ENCODE results near the gene FOXL1.
"Not testable (repeated sequence)": the region's sequence is repeated elsewhere in the genome, so short reads cannot be mapped to it uniquely, and the experiment has no call there.

Gene FOXL1

DNA sequence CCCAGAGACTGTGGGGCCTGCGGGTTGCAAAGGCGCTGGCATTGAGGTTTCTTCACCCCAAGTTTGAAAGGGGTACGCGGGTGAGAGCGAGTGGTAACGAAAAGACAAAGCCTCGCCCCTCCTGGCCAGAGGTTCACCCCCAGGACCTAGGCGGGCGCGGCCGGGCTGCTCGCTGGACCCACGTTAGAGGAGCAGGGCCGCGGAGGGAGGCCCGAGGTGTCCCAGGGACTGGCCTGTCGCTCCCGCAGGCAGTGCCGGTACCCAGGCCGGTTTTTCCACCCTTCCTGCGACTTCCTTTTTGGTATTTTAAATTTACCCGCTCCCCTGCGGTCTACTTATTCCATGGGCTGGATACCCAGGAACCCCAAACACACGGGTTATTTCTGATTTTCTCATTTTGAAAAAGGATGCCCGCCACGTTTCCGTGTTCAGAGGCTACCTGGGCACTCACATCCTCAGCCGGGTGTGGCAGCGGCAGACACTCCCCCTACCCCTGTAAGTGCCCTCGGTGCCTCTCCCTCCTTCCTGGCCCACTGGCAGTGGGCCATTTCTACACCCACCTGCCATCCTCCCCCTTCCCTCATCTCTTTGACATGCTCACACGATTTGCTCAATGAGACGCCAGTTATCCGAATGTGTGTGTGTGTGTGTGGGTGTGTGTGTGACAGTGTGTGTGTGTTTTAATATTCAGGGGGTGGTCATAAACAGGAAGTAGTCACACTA is 1.6 kb upstream of the FOXL1 start:
- DNase-seq: no peak
- in situ Hi-C loops (cut with MboI; ENCODE audit: low pct_unique_long_range_greater_than_20kb, low sequenced_read_pairs): no loop called here

DNA sequence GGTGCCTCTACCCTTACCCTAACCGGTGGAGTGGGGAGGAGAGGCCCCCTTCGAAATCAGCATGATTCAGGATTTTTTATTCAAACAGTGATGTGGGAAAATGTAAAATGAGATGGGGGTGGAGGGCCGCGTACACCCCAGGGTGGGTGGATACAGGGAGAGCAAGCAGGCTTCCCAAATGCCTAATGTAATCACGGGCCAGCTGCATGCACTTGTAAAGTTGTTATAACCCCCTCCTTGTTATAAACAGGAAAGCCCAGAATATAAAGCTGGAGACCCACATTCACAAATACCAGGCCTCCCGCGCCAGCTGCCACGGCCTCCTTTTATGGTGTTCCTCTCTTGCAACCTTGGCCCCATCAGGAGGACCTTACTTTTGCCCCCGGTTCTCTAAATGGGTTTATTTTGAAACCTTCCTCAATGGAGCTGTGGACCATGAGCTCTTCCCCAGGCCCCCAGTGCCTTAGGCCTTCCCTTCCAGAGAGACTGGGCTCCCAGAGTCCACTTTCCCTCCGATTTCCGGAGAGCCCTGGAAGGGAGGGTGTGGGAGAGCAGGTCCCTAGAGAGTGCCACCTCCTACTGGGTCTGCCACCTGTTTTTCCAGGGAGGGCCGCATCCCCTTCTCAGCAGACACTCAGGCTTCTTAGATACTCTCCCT is 906 bp upstream of the FOXL1 start:
- DNase-seq: no peak
- in situ Hi-C loops (cut with MboI; ENCODE audit: low pct_unique_long_range_greater_than_20kb, low sequenced_read_pairs): no loop called here

DNA sequence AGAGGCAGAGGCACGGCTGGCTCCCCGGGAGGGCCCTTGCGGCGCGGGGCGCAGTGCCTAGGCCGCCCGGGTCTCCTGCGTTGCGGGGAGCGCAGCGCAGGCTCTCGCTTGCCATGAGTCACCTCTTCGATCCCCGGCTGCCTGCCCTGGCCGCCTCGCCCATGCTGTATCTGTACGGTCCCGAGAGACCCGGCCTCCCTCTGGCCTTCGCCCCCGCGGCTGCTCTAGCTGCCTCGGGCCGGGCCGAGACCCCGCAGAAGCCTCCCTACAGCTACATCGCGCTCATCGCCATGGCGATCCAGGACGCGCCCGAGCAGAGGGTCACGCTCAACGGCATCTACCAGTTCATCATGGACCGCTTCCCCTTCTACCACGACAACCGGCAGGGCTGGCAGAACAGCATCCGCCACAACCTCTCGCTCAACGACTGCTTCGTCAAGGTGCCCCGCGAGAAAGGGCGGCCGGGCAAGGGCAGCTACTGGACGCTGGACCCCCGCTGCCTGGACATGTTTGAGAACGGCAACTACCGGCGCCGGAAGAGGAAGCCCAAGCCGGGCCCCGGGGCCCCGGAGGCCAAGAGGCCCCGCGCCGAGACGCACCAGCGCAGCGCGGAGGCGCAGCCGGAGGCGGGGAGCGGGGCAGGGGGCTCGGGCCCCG is 390 bp downstream of the FOXL1 start:
- no peak for DNase-seq
- in situ Hi-C loops (cut with MboI; ENCODE audit: low pct_unique_long_range_greater_than_20kb, low sequenced_read_pairs): no loop called here

DNA sequence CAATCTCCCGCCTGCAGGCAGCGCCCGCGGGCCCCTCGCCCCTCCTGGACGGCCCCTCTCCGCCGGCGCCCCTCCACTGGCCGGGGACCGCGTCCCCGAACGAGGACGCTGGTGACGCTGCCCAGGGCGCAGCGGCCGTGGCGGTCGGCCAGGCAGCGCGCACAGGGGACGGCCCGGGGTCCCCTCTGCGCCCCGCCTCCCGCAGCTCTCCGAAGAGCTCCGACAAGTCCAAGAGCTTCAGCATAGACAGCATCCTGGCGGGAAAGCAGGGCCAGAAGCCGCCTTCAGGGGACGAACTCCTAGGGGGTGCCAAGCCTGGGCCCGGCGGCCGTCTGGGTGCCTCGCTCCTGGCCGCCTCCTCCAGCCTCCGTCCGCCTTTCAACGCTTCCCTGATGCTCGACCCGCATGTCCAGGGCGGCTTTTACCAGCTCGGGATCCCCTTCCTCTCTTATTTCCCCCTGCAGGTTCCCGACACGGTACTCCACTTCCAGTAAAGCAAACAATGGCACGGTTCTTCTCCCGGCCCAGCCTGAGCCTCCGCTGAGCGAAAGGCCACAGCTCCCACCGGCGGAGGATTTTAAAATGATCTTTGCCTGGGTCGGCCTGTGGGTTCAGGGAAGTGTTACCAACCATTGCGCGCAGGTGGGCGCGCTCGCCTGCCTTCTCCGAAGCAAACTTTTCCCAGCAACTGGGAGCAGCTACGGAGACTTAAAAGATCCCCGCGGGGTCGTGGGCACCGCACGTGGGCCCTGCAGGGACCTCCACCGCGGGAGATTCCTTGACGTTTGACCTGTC is 1.1 kb downstream of the FOXL1 start:
- in situ Hi-C loops (cut with MboI; ENCODE audit: low pct_unique_long_range_greater_than_20kb, low sequenced_read_pairs): no loop called here
- DNase-seq: no peak

DNA sequence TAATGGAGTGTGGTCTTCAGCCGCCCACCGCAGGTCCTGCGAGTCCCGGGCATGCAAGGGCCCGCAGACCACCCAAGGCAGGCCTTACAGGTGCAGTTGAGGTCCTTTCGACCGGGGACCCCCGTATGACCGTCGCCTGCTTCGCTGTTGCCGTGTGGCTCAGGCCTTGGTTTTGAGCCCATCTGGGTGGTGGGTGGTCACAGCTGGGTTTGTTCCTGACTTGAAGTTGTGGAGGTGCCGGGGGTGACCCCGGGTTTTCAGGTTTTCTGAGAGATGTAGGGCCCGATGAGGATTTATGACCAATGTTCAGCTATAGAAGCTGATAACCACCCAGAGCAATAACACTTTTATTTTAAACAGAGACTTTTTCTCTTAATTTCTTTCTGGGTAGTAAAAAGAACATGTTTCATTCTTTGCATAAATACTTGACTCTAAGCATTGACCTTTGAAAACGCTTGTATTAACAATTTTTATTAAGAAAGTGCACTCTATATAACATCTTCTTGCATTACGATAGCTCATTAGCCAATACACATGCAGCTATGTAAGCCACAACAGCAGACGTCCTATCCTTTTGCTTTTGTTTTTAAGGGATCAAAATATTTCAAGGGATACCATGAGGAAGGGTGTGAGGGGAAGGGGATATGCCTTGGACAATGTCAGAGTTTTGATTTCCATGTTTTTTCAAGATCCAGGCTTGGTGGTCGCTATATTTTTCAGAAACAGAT is 1.9 kb downstream of the FOXL1 start:
- in situ Hi-C loops (cut with MboI; ENCODE audit: low pct_unique_long_range_greater_than_20kb, low sequenced_read_pairs): no loop called here
- DNase-seq: no peak

DNA sequence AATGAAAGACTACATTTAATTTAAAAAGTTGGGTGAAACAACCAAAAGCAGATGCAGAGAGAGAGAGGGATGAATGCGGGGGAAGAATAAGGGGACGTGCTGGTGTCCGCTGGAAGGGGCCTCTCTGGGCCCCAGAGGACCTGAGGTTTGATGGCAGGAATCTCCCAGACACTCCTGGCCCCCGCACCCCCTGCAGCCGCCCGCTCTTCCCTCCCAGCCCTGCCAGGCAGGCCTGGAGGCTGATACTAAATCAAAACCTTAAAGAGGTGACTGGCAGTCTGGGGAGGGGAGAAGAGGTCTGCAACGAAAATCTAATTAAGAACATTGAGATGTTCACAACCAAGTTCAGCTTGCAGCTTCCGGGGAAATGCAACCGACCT is 2.4 kb downstream of the FOXL1 start:
- DNase-seq: no peak
- in situ Hi-C loops (cut with MboI; ENCODE audit: low pct_unique_long_range_greater_than_20kb, low sequenced_read_pairs): no loop called here

DNA sequence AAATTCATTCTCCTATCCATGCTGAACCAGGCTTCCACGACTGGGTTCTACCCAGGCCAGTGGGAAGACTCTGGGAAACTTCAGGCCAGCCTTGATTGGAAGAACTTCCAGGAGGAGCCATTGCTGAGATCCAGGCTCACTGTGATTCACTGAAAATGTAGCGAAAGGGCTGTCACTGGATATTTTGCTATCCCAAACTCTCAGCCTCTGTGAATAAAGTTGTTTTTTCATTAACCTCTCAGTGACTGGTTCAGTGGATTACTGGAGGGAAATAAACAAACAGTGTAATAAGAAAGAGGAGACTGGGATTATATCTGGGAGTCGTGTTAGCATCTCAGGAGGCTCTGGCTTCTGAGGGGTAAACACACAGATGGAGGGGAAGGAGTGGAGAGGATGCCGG is 3.1 kb downstream of the FOXL1 start:
- DNase-seq: no peak
- in situ Hi-C loops (cut with MboI; ENCODE audit: low pct_unique_long_range_greater_than_20kb, low sequenced_read_pairs): no loop called here

DNA sequence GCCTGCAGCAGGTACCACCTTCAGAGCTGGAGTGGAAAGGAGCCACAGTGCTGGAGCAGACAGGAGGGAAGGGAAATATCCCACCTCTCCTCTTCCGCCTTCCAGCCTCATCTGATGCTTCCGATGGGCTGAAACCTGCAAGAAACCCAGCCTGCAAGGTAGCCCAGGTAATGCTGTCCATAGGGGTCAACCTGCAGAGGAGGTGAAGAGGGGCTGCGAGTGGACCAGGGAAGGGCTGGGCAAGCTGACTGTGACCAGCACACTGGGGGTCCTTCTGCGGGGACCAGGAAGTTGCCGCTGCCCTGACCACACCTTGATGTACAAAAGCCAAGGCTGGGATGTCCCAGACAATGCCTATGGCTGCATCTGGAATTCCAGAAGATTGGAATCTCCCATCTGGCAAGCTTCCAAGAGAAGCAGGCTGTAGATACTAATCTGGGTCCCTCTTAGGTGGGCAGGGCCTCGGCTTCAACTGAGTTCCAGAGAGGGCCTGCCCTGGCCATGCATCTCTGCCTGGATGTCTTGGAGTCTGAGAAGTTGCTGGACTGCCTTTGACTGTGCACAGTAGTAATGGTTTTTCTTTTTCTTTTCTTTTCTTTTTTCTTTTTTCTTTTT is 5.8 kb downstream of the FOXL1 start:
- DNase-seq: no peak
- in situ Hi-C loops (cut with MboI; ENCODE audit: low pct_unique_long_range_greater_than_20kb, low sequenced_read_pairs): no loop called here

DNA sequence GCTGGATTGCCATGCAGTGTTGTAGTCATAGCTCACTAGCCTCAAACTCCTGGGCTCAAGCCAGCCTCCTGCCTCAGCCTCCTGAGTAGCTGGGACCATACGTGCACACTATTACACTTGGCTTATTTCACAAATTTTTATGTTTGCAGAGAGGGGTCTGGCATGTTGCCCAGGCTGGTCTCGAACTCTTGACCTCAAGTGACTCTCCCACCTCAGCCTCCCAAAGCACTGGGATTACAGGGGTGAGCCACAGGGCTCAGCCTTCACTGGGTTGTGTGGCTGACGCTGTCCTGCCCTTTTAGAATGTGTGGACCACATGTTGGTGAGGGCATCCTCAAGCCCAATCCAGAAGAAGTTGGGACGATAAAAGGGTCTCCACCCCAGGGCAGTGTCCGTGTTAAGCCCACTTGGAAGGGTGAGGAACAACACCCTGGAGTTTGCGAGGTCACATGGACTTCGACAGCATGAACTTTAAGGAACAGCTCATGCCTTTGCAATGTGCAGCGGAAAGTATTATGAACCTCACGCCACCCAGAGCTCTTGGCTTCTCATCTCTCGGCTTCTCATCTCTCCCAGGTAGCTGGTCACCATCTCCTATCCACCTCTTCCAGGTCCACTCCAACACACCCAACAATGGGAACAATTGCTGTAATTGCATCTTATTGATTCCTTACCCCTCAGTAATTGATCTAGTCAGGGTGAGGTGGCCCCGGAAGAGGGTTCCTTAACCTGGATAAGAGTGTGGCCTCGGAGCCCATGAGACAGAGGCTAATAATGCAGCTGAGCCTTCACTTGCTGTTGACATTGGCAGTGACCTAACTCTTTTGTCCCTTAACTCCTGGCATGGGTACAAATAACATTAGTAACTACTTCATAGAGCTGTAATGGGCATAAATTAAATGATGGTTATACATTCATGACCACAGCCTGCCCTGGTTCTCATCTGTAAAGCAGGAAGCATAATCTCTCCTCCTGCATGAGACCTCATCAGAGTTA is 6.7 kb downstream of the FOXL1 start:
- no peak for DNase-seq
- in situ Hi-C loops (cut with MboI; ENCODE audit: low pct_unique_long_range_greater_than_20kb, low sequenced_read_pairs): no loop called here

DNA sequence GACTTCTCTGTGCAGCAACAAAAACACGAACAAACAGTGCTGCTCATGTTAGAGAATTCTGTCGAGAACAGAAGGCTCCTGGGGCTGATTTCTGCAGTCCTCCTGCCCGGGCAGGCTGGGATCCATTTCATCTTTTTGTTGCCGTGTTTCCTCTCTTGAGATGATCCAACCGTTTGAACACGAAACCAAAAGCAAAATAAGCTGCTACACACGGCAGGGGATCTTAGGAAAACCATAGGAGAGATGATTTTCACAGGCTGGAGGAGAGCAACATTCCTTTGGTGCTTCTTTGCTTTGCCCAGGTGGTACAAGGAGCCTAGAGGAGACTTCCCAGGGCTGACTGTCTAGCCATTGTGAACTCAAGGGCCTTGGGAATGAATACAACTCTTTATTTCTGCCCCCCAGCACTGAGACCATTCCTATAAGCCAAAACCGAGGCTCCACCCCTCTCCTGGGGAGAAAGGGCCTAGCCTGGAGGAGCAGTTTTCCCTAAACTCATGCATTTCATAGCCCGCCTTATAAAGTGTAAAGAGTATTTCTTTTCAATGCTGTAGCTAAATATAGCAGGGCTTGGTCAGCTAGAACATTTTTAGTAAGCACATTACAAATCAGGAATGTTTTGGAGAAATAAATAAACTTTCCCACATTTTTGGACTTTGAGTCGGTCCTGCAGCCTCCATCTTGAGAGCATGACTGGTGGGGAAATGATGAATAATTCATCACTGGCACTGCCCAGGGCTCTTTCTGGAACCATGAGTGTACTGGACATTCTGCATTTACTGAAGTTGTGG is 7.7 kb downstream of the FOXL1 start:
- no peak for DNase-seq
- in situ Hi-C loops (cut with MboI; ENCODE audit: low pct_unique_long_range_greater_than_20kb, low sequenced_read_pairs): no loop called here

DNA sequence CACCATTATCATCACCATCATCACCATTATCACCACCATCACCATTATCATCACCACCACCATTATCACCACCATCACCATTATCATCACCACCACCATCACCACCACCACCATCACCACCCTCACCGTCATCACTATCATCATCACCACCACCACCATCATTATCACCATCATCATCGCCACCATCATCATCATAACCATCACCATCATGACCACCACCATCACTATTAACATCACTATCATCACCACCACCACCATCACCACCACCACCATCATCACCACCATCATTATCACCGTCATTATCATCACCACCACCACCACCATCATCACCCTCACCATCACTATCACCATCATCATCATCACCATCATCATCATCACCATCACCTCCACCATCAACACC is 9.1 kb downstream of the FOXL1 start:
- DNase-seq: no peak
- in situ Hi-C loops (cut with MboI; ENCODE audit: low pct_unique_long_range_greater_than_20kb, low sequenced_read_pairs): no loop called here

DNA sequence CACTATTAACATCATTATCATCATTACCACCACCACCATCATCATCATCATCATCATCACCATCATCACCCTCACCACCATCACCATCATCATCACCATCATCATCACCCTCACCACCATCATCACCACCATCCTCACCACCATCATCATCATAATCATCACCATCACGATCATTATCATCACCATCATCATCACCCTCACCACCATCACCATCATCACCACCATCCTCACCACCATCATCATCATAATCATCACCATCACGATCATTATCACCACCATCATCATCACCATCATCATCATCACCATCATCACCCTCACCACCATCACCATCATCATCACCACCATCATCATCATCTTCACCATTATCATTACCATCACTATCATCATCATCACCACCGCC is 9.6 kb downstream of the FOXL1 start:
- DNase-seq; in situ Hi-C loops (cut with MboI; ENCODE audit: low pct_unique_long_range_greater_than_20kb, low sequenced_read_pairs): not testable (repeated sequence)

DNA sequence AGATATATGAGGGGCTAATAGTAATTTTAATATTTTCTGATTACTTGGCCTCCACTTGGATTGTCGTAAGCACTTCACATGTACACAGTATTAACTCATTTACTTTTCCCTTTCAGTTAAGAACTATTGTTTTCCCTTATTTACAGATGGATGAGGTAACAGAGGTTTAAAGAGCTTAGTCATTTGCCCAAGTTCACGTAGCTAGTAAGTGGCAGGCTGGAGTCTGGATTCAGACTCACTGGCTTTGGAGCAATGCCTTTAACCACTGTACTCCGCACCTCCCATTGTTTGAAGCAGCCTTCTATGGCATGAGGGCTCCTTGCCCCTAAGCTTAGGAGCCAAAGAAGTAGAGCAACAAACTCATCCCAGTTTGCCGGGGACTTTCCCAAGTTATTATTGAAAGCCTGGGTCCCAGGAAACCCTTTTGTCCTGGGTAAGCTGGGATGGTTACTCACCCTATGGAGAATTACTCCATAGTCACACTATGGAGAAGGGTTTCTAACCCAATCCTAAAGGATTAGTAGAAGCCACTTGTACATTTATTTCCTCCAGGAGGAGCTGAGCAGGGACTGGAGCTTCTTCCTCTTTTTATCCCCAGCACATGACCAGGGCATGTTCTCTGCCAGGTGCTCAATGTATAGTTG is 12.3 kb downstream of the FOXL1 start:
- no peak for DNase-seq
- in situ Hi-C loops (cut with MboI; ENCODE audit: low pct_unique_long_range_greater_than_20kb, low sequenced_read_pairs): no loop called here

DNA sequence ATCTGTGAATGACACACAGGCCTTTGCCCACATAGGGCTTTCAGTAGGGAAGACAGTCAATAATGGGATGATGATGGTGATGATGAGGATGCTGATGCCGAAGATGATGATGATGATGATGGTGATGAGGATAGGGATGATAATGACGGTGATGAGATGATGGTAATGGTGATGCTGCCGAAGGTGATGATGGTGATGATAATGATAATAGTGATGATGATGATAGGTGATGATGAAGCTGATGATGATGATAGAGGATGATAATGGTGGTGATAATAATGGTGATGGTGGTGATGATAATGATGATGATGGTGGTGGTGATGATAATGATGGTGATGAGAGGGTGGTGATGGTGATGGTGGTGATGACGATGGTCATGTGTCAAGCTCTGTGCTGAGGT is 12.9 kb downstream of the FOXL1 start:
- DNase-seq: no peak
- in situ Hi-C loops (cut with MboI; ENCODE audit: low pct_unique_long_range_greater_than_20kb, low sequenced_read_pairs): no loop called here

DNA sequence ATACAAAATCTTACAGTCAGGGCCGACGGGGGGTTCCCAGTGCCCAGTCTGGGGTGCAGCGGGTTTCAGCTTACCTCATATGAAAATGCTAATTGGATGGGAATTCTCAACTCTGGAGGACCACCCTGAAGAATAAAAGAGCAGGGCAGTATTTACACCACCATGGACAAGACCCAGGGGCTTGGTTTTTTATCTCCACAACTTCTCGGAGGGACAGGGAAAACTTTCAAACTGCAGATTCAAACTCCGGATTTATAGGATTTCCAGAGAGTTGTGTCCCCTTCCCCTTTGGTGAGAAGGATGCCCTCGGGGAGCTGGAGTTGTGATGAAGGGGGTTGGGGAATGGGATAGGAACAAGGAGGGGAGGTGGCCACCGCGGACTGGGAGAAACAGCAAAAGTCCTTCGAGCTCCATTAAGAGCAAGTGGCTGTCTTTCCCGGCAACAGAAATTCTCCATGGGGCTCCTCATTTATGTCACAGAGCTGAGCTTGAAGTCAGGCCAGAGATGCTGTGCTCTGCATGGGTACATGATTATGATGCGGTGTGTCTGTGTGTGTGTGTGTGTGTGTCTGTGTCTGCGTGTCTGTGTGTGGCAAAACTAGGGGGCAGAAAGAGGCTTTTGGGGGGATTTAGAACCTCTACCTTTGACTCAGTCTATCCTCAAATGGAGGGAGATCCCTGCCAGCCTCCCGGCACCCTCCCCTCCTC is 15.7 kb downstream of the FOXL1 start:
- in situ Hi-C loops (cut with MboI; ENCODE audit: low pct_unique_long_range_greater_than_20kb, low sequenced_read_pairs): no loop called here
- no peak for DNase-seq

DNA sequence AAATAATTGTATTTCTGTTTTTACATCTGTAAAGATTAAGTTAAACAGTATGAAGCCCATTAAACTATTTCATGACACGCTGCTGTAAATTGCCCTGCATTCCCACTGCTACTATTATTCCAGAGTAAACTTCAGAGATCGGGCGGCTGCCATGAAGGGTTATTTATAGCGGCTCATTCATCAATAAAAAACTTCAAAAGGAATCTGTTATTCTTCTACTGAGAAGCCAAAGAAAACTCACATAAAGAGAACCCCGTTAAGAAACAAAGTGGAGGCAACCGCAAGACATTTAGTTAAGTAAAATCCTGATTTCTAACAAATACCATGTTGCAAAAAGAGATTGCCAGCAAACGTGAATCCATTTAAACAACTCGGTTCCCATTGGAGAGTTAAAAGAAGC is 16.4 kb downstream of the FOXL1 start:
- in situ Hi-C loops (cut with MboI; ENCODE audit: low pct_unique_long_range_greater_than_20kb, low sequenced_read_pairs): no loop called here
- no peak for DNase-seq
